ENCODE data around the gene PTPRD. TPM values are rescaled to one million over a fixed set of nuclear protein-coding genes. Genes with fewer than 3 reads are reported as not detected.
"Not testable (repeated sequence)": the region's sequence is repeated elsewhere in the genome, so short reads cannot be mapped to it uniquely, and the experiment has no call there.

The PTPRD gene
- total RNA-seq, 3 donors from 2014 or later: 0.26 to 0.49 (median 0.28) TPM

DNA sequence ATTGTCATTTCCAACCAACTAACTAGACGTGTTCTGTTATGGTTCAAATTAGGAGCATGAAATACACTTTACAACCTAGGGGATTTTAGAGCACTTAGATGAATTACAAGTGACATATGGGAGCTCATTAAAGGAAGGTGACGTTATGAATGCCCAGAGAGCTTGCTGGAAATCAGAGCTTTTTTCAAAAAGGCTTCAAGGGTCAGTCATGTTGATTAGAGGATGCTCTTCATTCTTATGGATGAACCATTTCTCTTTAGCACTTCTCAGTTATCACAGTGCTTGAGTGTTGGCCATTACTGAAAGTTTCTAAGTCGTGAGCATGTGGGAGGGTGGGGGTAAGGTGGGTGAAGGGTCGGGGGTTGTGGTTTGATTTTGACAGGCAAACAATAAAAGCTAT lies 1567.7 kb downstream of the PTPRD start:
- no peaks in the 10 kb centered on the region for H3K36me3 Mint-ChIP-seq (ENCODE audit: insufficient read depth)
- H3K27me3 Mint-ChIP-seq (ENCODE audit: low read depth): no peaks in the 10 kb centered on the region
- no peak for ATAC-seq
- no peak for DNase-seq
- no peaks in the 10 kb centered on the region for H3K9me3 Mint-ChIP-seq
- H3K4me3 Mint-ChIP-seq: no peak overlapping the region
- no peaks in the 10 kb centered on the region for H3K4me1 Mint-ChIP-seq (ENCODE audit: low read depth)

DNA sequence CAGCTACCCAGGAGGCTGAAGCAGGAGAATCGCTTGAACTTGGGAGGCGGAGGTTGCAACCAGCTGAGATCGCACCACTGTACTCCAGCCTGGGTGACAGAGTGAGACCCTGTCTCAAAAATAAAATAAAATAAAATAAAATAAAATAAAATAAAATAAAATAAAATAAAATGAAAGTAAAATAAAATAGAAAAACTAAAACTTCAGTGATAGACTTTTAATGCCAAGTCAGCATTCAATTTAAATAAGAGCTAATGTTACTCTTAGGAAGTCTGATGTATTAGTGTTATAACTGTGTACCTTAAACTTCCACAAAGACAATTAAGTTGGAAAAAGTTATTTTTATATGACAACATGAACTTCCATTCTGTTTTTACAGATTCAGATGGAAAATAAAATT lies 1569.0 kb downstream of the PTPRD start:
- H3K27me3 Mint-ChIP-seq (ENCODE audit: low read depth); H3K4me3 Mint-ChIP-seq; ATAC-seq; H3K4me1 Mint-ChIP-seq (ENCODE audit: low read depth); H3K36me3 Mint-ChIP-seq (ENCODE audit: insufficient read depth); DNase-seq; H3K9me3 Mint-ChIP-seq: not testable (repeated sequence)

DNA sequence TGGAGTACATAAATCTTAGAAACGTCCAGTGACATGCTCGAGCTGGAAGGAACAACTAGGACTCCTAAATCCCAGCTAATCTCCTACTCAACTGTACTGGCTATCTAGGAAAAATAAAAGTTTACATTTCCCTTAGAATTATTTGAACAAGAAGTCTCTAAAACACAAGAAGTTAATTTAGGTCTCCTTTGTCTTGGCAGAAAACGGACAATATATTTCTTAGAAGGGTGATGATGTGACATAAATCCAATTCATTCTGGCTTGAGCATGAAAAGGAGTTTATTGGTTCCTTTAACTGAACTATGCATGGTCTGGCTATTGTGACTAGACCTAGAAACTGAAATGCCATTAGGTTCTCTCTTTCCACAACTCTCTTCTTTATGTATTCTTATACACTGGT lies 1571.0 kb downstream of the PTPRD start:
- Mint-ChIP-seq H3K36me3 (ENCODE audit: insufficient read depth) (no peaks in the 10 kb centered on the region), H3K4me1 (ENCODE audit: low read depth) (no peaks in the 10 kb centered on the region), H3K27me3 (ENCODE audit: low read depth) (no peaks in the 10 kb centered on the region), H3K9me3 (no peaks in the 10 kb centered on the region), H3K4me3 (no peak overlapping the region)
- DNase-seq (no peak), ATAC-seq (no peak)

DNA sequence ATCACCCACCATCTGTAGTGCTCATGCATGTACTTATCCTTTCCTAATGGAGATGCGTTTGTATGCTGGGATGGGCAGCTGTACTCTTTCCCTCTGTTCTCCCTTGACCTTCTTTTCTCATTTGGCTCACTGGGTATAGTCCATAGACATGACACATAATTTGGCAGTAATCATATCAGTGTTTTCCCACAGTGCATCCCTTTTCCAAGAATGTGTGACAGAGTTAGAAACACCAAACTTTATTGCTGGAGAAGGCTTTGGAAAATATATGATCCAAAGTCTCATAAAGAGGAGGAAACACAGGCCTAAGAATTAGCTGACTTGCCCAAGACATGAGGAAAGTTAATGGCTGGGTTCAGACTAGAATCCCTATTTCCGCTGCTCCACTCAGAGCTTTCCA lies 1579.8 kb downstream of the PTPRD start:
- Mint-ChIP-seq H3K9me3 (peaks cover 5% of the 10 kb centered on the region), H3K36me3 (ENCODE audit: insufficient read depth) (no peaks in the 10 kb centered on the region), H3K4me3 (no peak overlapping the region), H3K4me1 (ENCODE audit: low read depth) (no peaks in the 10 kb centered on the region), H3K27me3 (ENCODE audit: low read depth) (no peaks in the 10 kb centered on the region)
- ATAC-seq (no peak), DNase-seq (no peak)

DNA sequence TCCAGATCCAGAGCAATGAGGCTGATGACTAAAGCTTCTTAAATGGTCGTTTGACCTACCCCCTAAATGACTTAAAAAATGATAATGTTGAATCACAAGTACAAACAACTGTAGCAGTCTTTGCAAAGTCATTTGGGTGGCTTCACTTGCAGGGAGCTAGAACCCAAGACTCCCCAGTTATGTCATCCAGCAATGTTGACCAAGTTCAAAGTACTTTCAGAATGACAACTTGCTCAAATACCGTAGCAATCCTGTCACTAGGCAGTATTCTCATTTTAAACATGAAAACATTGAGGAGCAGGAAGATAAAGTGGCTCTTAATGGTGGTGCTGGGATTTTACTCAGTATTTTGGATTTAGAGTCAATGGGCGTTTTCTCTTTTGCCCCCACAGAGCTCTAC lies 1596.2 kb downstream of the PTPRD start:
- DNase-seq (no peak), ATAC-seq (no peak)
- H3K4me1 Mint-ChIP-seq (ENCODE audit: low read depth): no peaks in the 10 kb centered on the region
- no peaks in the 10 kb centered on the region for H3K36me3 Mint-ChIP-seq (ENCODE audit: insufficient read depth)
- no peak overlapping the region for H3K4me3 Mint-ChIP-seq
- peaks cover 3% of the 10 kb centered on the region for H3K9me3 Mint-ChIP-seq
- H3K27me3 Mint-ChIP-seq (ENCODE audit: low read depth): no peaks in the 10 kb centered on the region

DNA sequence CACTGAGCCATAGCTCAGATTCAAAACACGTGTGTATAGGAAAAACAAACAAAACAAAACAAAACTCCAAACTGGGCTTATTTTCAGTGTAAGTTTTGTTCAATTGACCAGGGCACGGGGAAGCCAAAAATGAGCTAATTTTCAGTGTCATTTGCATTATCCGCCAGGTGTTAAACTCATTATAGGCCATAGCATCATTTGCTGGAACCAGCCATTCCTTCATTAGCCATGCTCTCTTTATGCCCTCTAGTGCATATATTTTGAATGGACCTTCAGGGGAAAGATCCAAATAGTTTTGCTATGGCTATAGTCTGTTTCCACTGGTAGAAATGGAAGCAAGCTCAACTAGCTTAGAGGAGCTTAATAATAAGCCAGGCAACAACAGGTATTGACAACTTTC lies 1608.0 kb downstream of the PTPRD start:
- Mint-ChIP-seq H3K36me3 (ENCODE audit: insufficient read depth) (no peaks in the 10 kb centered on the region), H3K9me3 (no peaks in the 10 kb centered on the region), H3K4me3 (no peak overlapping the region), H3K27me3 (ENCODE audit: low read depth) (no peaks in the 10 kb centered on the region), H3K4me1 (ENCODE audit: low read depth) (no peaks in the 10 kb centered on the region)
- ATAC-seq (no peak), DNase-seq (no peak)

DNA sequence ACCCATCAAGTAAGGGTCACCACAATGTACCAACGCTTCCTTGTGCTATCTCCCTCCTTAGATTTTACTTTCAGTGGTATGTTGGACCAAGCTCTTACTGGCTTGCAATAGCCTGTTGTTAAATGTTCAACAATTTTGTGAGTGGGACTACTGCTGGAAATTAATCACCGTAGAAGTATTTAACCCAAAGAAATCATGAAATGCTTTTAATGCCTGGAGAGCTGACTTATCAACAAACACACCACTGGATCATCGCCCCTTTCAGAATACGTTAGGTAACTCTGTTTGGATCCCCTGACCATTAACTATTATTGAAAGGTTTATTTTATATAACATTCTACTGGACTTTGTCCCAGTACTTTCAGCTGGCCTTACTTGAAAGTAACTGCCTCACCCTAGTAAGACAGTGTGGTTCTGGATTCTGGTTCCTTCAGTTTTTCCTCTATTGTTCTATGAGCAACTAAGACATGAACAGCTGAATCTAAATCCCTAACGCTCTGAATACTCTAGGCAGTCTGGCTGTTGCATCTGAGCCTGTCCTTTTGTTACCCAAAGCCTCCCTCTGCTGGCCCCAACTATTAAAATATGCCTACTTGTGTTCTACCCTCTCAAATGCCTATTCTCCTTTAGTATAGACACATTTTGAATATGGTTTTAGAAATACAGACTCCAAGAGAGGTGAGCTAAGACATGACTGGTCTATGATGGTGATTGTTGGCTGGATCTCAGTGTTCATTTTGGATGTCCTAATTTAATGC lies 1609.8 kb downstream of the PTPRD start:
- Mint-ChIP-seq H3K4me3 (no peak overlapping the region), H3K27me3 (ENCODE audit: low read depth) (no peaks in the 10 kb centered on the region), H3K9me3 (peaks cover 4% of the 10 kb centered on the region), H3K4me1 (ENCODE audit: low read depth) (no peaks in the 10 kb centered on the region), H3K36me3 (ENCODE audit: insufficient read depth) (no peaks in the 10 kb centered on the region)
- no peak for ATAC-seq
- DNase-seq: no peak

DNA sequence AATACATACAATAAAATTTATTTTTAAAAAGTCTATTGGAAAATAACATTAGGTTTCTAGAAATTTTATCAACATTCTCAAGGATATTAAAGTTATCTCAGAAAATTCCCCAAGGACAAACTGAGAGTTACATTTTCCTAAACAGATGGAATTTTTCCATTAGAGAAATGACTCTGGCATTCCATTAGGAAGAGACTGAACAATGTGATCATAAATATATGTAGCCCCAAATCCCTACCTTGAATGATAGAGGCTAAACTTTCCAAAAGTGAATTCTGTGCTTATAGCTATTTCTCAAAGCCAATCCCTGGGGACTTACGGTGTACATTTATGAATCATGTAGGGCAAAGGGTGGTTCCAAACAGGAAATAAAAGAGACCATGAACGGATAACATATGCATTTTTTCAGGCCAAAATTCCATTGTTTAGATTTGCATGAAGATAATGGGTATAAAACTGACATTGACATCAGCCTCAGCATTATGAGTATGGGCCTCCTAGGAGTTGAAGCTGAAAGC lies 1632.2 kb downstream of the PTPRD start:
- H3K4me3 Mint-ChIP-seq: no peak overlapping the region
- H3K27me3 Mint-ChIP-seq (ENCODE audit: low read depth): no peaks in the 10 kb centered on the region
- H3K9me3 Mint-ChIP-seq: peaks cover 4% of the 10 kb centered on the region
- no peaks in the 10 kb centered on the region for H3K4me1 Mint-ChIP-seq (ENCODE audit: low read depth)
- ATAC-seq: no peak
- H3K36me3 Mint-ChIP-seq (ENCODE audit: insufficient read depth): no peaks in the 10 kb centered on the region
- no peak for DNase-seq

DNA sequence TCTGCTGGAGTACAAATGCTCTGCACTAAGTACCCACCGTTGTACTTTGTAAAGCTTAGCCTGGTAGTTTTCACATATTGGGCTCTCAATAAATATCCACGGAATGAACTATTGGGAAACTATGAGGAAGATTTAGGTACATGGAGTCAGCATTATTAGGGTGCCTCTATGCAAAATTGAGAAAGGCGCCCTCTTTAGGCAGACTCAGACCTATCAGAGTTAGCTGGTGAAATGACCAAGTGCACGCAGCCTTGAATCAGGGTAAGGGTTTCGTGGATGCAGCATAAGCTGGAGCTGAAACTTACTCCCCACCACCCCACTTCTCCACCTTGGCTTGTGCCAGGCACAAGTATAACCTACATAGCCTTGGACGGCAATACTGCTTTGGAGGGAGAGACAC lies 1634.5 kb downstream of the PTPRD start:
- DNase-seq: no peak
- H3K27me3 Mint-ChIP-seq (ENCODE audit: low read depth): no peaks in the 10 kb centered on the region
- no peak for ATAC-seq
- no peak overlapping the region for H3K4me3 Mint-ChIP-seq
- no peaks in the 10 kb centered on the region for H3K36me3 Mint-ChIP-seq (ENCODE audit: insufficient read depth)
- H3K9me3 Mint-ChIP-seq: peaks cover 4% of the 10 kb centered on the region
- H3K4me1 Mint-ChIP-seq (ENCODE audit: low read depth): no peaks in the 10 kb centered on the region

DNA sequence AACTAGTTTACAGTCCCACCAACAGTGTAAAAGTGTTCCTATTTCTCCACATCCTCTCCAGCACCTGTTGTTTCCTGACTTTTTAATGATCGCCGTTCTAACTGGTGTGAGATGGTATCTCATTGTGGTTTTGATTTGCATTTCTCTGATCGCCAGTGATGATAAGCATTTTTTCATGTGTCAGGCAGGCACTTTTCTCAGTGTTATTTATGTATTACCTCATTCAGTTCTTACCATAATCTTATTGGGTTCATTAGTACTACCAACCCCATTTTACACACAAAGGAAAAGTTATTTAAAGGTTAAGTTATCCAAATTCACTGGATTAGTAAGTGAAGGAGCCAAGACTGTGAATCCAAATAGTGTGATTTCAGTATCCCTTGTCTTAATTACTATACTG lies 1644.5 kb downstream of the PTPRD start:
- ATAC-seq; H3K4me3 Mint-ChIP-seq; H3K4me1 Mint-ChIP-seq (ENCODE audit: low read depth); H3K27me3 Mint-ChIP-seq (ENCODE audit: low read depth); DNase-seq; H3K36me3 Mint-ChIP-seq (ENCODE audit: insufficient read depth): not testable (repeated sequence)
- H3K9me3 Mint-ChIP-seq: peaks cover 28% of the 10 kb centered on the region

DNA sequence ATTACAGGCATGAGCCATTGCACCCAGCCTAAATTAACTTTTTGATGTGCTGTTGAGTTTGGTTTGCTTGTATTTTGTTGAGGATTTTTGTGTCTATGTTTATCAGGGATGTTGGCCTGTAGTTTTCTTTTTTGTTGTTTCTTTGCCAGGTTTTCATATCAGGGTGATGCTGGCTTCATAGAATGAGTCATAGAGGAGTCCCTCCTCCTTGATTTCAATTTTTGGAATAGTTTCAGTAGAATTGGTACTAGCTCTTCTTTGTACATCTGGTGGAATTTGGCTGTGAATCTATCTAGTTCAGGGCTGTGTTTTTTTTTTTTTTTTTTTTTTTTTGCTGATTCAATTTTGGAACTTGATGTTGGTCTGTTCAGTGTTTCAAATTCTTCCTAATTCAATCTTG lies 1648.9 kb downstream of the PTPRD start:
- Mint-ChIP-seq H3K4me3 (no peak overlapping the region), H3K9me3 (peaks cover 24% of the 10 kb centered on the region), H3K27me3 (ENCODE audit: low read depth) (no peaks in the 10 kb centered on the region), H3K4me1 (ENCODE audit: low read depth) (no peaks in the 10 kb centered on the region), H3K36me3 (ENCODE audit: insufficient read depth) (no peaks in the 10 kb centered on the region)
- DNase-seq (no peak), ATAC-seq (no peak)

DNA sequence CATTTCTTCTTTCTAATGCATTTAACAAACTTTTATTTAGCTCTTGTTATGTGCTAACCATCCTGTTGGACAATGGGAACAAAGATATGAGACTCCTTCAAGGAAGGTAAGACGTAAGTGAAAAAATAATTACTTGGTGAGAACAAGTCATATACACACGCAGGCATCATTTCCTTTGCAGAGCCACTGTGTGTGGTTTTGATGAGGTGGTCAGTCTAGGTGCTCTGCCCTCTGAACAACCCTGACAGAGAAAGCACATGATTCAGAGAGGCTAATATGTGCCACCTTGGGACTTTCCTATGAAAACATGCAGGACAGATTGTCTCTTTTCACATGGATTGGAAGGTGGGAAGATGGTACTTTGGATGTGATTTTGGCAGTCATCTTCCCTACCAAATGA lies 1650.7 kb downstream of the PTPRD start:
- ATAC-seq (no peak), DNase-seq (no peak)
- H3K4me1 Mint-ChIP-seq (ENCODE audit: low read depth): no peaks in the 10 kb centered on the region
- H3K9me3 Mint-ChIP-seq: peaks cover 24% of the 10 kb centered on the region
- H3K36me3 Mint-ChIP-seq (ENCODE audit: insufficient read depth): no peaks in the 10 kb centered on the region
- no peak overlapping the region for H3K4me3 Mint-ChIP-seq
- H3K27me3 Mint-ChIP-seq (ENCODE audit: low read depth): no peaks in the 10 kb centered on the region

DNA sequence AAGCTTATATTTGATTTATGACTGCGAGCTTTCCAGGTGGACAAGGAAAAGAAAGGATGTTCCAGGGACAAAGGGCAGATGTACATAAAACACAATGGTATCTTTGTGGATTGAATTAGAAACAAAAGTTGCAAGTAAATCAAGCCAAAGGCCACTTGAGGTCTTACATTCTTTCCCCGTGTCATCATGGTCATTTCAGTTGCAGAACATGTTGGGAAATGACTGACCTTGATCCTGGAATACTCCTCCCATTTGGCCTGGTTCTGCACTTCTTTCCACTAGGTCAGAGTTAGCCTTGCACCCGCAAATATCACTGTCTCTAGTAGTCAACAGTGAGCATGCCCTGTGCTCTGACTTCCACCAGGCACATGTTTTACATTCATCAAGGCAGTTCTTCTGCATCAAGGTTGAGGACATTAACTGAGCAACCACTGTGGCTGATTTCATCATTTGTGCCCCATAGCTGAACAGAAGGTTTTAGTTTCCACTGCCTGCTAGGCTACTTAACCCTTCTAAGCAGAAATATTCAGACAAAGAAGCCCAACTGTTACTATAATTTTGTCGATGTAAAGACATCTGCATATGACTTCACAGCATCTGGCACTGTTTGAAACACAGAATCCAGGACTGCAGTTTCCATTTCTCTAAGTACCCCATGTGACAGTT lies 1651.5 kb downstream of the PTPRD start:
- H3K36me3 Mint-ChIP-seq (ENCODE audit: insufficient read depth): no peaks in the 10 kb centered on the region
- H3K27me3 Mint-ChIP-seq (ENCODE audit: low read depth): no peaks in the 10 kb centered on the region
- H3K9me3 Mint-ChIP-seq: peaks cover 20% of the 10 kb centered on the region
- H3K4me3 Mint-ChIP-seq: no peak overlapping the region
- ATAC-seq (no peak), DNase-seq (no peak)
- no peaks in the 10 kb centered on the region for H3K4me1 Mint-ChIP-seq (ENCODE audit: low read depth)

DNA sequence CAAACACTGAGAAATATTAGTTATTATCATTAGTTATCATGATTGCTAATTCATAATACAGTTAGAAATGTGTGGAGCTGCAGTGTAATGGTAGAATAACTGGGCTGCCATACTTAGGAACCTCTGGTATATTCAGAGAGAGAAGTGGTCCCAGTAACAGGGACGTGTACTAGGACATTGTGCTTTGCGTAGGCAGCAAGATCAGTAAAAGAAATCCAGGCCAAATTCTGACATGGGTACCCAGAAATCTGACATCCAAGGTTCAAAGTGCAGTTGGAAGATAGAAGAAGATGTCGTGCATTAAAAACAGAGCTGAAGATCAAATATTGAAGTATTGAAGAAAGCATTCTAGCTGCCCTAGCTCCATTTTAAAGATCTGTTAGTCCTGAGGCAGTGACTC lies 1652.5 kb downstream of the PTPRD start:
- Mint-ChIP-seq H3K36me3 (ENCODE audit: insufficient read depth) (no peaks in the 10 kb centered on the region), H3K9me3 (peaks cover 16% of the 10 kb centered on the region), H3K27me3 (ENCODE audit: low read depth) (no peaks in the 10 kb centered on the region), H3K4me1 (ENCODE audit: low read depth) (no peaks in the 10 kb centered on the region), H3K4me3 (no peak overlapping the region)
- no peak for DNase-seq
- no peak for ATAC-seq

DNA sequence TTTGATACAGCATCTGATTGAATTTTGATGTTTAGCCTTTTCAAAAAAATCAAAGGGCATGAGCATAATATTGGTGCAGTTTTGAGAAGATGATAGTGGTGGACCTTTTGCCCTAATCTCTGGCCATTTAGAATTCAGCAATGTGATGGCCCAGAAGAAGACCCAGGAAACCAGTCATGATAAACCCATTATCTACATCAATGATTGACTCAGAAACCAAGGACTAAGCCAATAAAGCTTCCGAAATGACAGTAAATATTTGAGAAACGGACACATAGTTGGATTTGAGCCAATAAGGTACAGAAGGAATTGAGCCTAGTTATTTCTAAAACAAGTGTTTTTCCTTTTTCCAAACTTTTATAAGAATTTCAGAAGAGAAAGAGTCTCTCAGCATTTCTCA lies 1654.4 kb downstream of the PTPRD start:
- Mint-ChIP-seq H3K4me1 (ENCODE audit: low read depth) (no peaks in the 10 kb centered on the region), H3K36me3 (ENCODE audit: insufficient read depth) (no peaks in the 10 kb centered on the region), H3K27me3 (ENCODE audit: low read depth) (no peaks in the 10 kb centered on the region), H3K9me3 (peaks cover 11% of the 10 kb centered on the region), H3K4me3 (no peak overlapping the region)
- ATAC-seq (no peak), DNase-seq (no peak)

Measured in activated T-cell treated with anti-CD3 and anti-CD28 coated beads, Interleukin-2, amount 50 U/mL, for 4 hours (primary cell).